DMS53 (cell line): ENCODE results near the gene OR5M8.
A peak's percentile ranks its signal among the peaks of the same experiment; 100 is the strongest.

ENCODE experiments used
- DNase-seq: peaks from one replicate; lab custom pipeline; 2025; lab: John Stamatoyannopoulos, UW

Gene OR5M8

GRCh38 chr11:56491270-56491669 is at the start of gene OR5M8:
TSS of gene OR5M8 (minus strand) at chr11:56491370. CDS start at chr11:56491370, 0 bp downstream.
- DNase-seq, result no peak

- DNase-seq, result no peak
These were observed 42.0 kb upstream of the OR5M8 start for GRCh38 chr11:56533054-56533740.

GRCh38 chr11:56531856-56532255 is 40.7 kb upstream of the OR5M8 start:
- no peak for DNase-seq

- DNase-seq, result peak; percentile 36
These were observed 30.8 kb upstream of the OR5M8 start for GRCh38 chr11:56522008-56522407.

- no peak for DNase-seq
These were observed 22.1 kb upstream of the OR5M8 start for GRCh38 chr11:56513280-56513679.

GRCh38 chr11:56509439-56509838 is 18.3 kb upstream of the OR5M8 start:
- DNase-seq, result peak; percentile 67

GRCh38 chr11:56497010-56497409 is 5.8 kb upstream of the OR5M8 start:
- no peak for DNase-seq

GRCh38 chr11:56495117-56495516 is 3.9 kb upstream of the OR5M8 start:
- DNase-seq, result no peak

- no peak for DNase-seq
These were observed 4.4 kb downstream of the OR5M8 start for GRCh38 chr11:56486801-56487200.

- DNase-seq, result no peak
These were observed 16.4 kb downstream of the OR5M8 start for GRCh38 chr11:56474729-56475235.

GRCh38 chr11:56473252-56473651 is 17.9 kb downstream of the OR5M8 start, which contains the start of gene OR5M3:
TSS of gene OR5M3 (minus strand) at chr11:56473352. CDS start at chr11:56470497, 2,855 bp downstream.
- DNase-seq, result no peak

GRCh38 chr11:56457076-56457475 is 34.1 kb downstream of the OR5M8 start:
- no peak for DNase-seq

- no peak for DNase-seq
These were observed 37.6 kb downstream of the OR5M8 start for GRCh38 chr11:56453521-56453920.
